ENCODE results near the gene TJP2. TPM values are rescaled to one million over a fixed set of nuclear protein-coding genes. Genes with fewer than 3 reads are reported as not detected.

TJP2 gene
- polyA plus RNA-seq, 1 donor: 163 TPM

- H3K27ac ChIP-seq (ENCODE audit: low read length): no peak overlapping the region
- no peaks in the 10 kb centered on the region for H3K27me3 ChIP-seq (ENCODE audit: control insufficient read depth, insufficient read depth, low read length)
- peak in 1 of 2 donors; percentile 44 for DNase-seq
- peak overlapping the region; percentile 46 for H3K4me3 ChIP-seq (ENCODE audit: low read length)
- H3K9me3 ChIP-seq (ENCODE audit: control insufficient read depth, low read depth, low read length): no peaks in the 10 kb centered on the region
- H3K36me3 ChIP-seq (ENCODE audit: control insufficient read depth, insufficient read depth, low read length): no peaks in the 10 kb centered on the region
- WGBS (ENCODE audit: insufficient coverage, low lambda C conversion rate): 100% methylated on average over 2 of the region's 21 CpGs
- H3K4me1 ChIP-seq (ENCODE audit: control insufficient read depth, insufficient read depth, low read length): peaks cover 21% of the 10 kb centered on the region
Observed at GRCh38 chr9:69174616-69175463, 763 bp downstream of the TJP2 start.

- Histone ChIP-seq H3K9me3 (ENCODE audit: control insufficient read depth, low read depth, low read length) (no peaks in the 10 kb centered on the region), H3K4me3 (ENCODE audit: low read length) (no peak overlapping the region), H3K4me1 (ENCODE audit: control insufficient read depth, insufficient read depth, low read length) (peaks cover 26% of the 10 kb centered on the region), H3K36me3 (ENCODE audit: control insufficient read depth, insufficient read depth, low read length) (no peaks in the 10 kb centered on the region), H3K27ac (ENCODE audit: low read length) (no peak overlapping the region), H3K27me3 (ENCODE audit: control insufficient read depth, insufficient read depth, low read length) (no peaks in the 10 kb centered on the region)
- DNase-seq: no peak
- no CpG with 5 or more reads among the region's 8 CpGs for WGBS (ENCODE audit: insufficient coverage, low lambda C conversion rate)
Observed at GRCh38 chr9:69175486-69175885, 1.4 kb downstream of the TJP2 start.

- H3K27ac ChIP-seq (ENCODE audit: low read length): no peak overlapping the region
Observed at GRCh38 chr9:69176471-69177171, 2.5 kb downstream of the TJP2 start.

DNA sequence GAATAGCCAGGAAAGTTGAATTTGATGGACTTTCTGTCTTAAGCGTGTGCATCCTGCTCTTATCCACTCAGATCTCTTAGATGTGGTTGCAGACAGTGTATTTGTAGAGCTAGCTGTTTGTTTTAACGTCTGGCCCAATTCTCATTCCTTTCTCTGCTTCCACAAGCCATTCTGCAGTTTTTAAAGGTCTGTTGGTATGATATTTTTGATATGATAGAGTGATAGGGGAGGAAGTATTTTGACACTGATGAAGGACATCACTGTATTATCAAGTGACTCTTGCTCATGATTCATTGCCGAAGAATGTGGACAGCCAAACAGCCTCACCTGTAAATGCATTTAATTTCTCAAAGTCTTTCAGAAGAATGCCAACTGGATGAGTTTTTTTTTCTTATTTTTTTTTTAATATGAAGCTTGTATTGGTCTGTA, 4.5 kb downstream of the TJP2 start:
- WGBS (ENCODE audit: insufficient coverage, low lambda C conversion rate): no CpG with 5 or more reads among the region's 3 CpGs
- DNase-seq: no peak
- Histone ChIP-seq H3K27ac (ENCODE audit: low read length) (peak overlapping the region; percentile 18), H3K36me3 (ENCODE audit: control insufficient read depth, insufficient read depth, low read length) (peaks cover 9% of the 10 kb centered on the region), H3K9me3 (ENCODE audit: control insufficient read depth, low read depth, low read length) (no peaks in the 10 kb centered on the region), H3K27me3 (ENCODE audit: control insufficient read depth, insufficient read depth, low read length) (no peaks in the 10 kb centered on the region), H3K4me1 (ENCODE audit: control insufficient read depth, insufficient read depth, low read length) (peaks cover 22% of the 10 kb centered on the region), H3K4me3 (ENCODE audit: low read length) (no peak overlapping the region)

More at GRCh38 chr9:69176471-69177171, 2.5 kb downstream of the TJP2 start:
- no peak overlapping the region for H3K4me3 ChIP-seq (ENCODE audit: low read length)
- DNase-seq: no peak
- H3K36me3 ChIP-seq (ENCODE audit: control insufficient read depth, insufficient read depth, low read length): no peaks in the 10 kb centered on the region
- WGBS (ENCODE audit: insufficient coverage, low lambda C conversion rate): 40% methylated on average over 1 of the region's 9 CpGs
- H3K4me1 ChIP-seq (ENCODE audit: control insufficient read depth, insufficient read depth, low read length): peaks cover 26% of the 10 kb centered on the region
- no peaks in the 10 kb centered on the region for H3K27me3 ChIP-seq (ENCODE audit: control insufficient read depth, insufficient read depth, low read length)
- no peaks in the 10 kb centered on the region for H3K9me3 ChIP-seq (ENCODE audit: control insufficient read depth, low read depth, low read length)

- Histone ChIP-seq H3K27me3 (ENCODE audit: control insufficient read depth, insufficient read depth, low read length) (no peaks in the 10 kb centered on the region), H3K9me3 (ENCODE audit: control insufficient read depth, low read depth, low read length) (no peaks in the 10 kb centered on the region), H3K4me3 (ENCODE audit: low read length) (no peak overlapping the region), H3K27ac (ENCODE audit: low read length) (peak overlapping the region; percentile 18), H3K36me3 (ENCODE audit: control insufficient read depth, insufficient read depth, low read length) (peaks cover 9% of the 10 kb centered on the region), H3K4me1 (ENCODE audit: control insufficient read depth, insufficient read depth, low read length) (peaks cover 22% of the 10 kb centered on the region)
- DNase-seq: peak in 1 of 2 donors; percentile 39
- WGBS (ENCODE audit: insufficient coverage, low lambda C conversion rate): no CpG with 5 or more reads among the region's 2 CpGs
Observed at GRCh38 chr9:69179037-69179436, 5.0 kb downstream of the TJP2 start.

GRCh38 chr9:69180200-69180599, 6.1 kb downstream of the TJP2 start:
- H3K36me3 ChIP-seq (ENCODE audit: control insufficient read depth, insufficient read depth, low read length): peaks cover 11% of the 10 kb centered on the region
- no peak for DNase-seq
- H3K27ac ChIP-seq (ENCODE audit: low read length): no peak overlapping the region
- no peaks in the 10 kb centered on the region for H3K9me3 ChIP-seq (ENCODE audit: control insufficient read depth, low read depth, low read length)
- whole genome bisulfite sequencing (ENCODE audit: insufficient coverage, low lambda C conversion rate): 83% methylated on average over 2 of the region's 3 CpGs
- no peak overlapping the region for H3K4me3 ChIP-seq (ENCODE audit: low read length)
- peaks cover 22% of the 10 kb centered on the region for H3K4me1 ChIP-seq (ENCODE audit: control insufficient read depth, insufficient read depth, low read length)
- no peaks in the 10 kb centered on the region for H3K27me3 ChIP-seq (ENCODE audit: control insufficient read depth, insufficient read depth, low read length)

DNA sequence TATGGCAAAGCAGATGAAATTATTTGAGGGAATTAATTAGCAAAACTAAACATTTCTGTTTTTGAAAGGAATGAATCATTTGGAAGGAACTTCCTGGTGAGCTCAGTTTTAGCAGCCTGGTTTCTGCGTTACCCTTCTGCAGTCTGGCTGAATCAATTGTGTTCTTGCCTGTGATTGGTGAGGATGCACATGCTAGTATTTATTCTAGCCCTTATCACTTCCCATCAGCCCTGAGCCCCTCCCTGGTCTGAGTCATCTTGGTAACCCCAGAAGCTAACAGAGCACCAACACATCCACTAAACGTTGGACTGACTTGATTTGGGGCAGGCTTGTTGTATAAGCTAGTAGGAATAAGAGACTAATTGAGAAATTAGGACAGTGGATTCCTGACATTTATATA, 6.6 kb downstream of the TJP2 start:
- WGBS (ENCODE audit: insufficient coverage, low lambda C conversion rate): no CpG with 5 or more reads among the region's 2 CpGs
- peak in 1 of 2 donors; percentile 40 for DNase-seq
- Histone ChIP-seq H3K27ac (ENCODE audit: low read length) (no peak overlapping the region), H3K4me3 (ENCODE audit: low read length) (no peak overlapping the region), H3K4me1 (ENCODE audit: control insufficient read depth, insufficient read depth, low read length) (peaks cover 22% of the 10 kb centered on the region), H3K9me3 (ENCODE audit: control insufficient read depth, low read depth, low read length) (no peaks in the 10 kb centered on the region), H3K27me3 (ENCODE audit: control insufficient read depth, insufficient read depth, low read length) (no peaks in the 10 kb centered on the region), H3K36me3 (ENCODE audit: control insufficient read depth, insufficient read depth, low read length) (peaks cover 11% of the 10 kb centered on the region)

- 60% methylated on average over 1 of the region's 4 CpGs for WGBS (ENCODE audit: insufficient coverage, low lambda C conversion rate)
- H3K27ac ChIP-seq (ENCODE audit: low read length): no peak overlapping the region
- H3K9me3 ChIP-seq (ENCODE audit: control insufficient read depth, low read depth, low read length): no peaks in the 10 kb centered on the region
- H3K4me1 ChIP-seq (ENCODE audit: control insufficient read depth, insufficient read depth, low read length): peaks cover 19% of the 10 kb centered on the region
- no peak overlapping the region for H3K4me3 ChIP-seq (ENCODE audit: low read length)
- peaks cover 11% of the 10 kb centered on the region for H3K36me3 ChIP-seq (ENCODE audit: control insufficient read depth, insufficient read depth, low read length)
- DNase-seq: no peak
- H3K27me3 ChIP-seq (ENCODE audit: control insufficient read depth, insufficient read depth, low read length): no peaks in the 10 kb centered on the region
Observed at GRCh38 chr9:69181908-69182353, 7.9 kb downstream of the TJP2 start.

- no peak overlapping the region for H3K4me3 ChIP-seq (ENCODE audit: low read length)
- H3K27me3 ChIP-seq (ENCODE audit: control insufficient read depth, insufficient read depth, low read length): no peaks in the 10 kb centered on the region
- peaks cover 9% of the 10 kb centered on the region for H3K4me1 ChIP-seq (ENCODE audit: control insufficient read depth, insufficient read depth, low read length)
- peaks cover 13% of the 10 kb centered on the region for H3K36me3 ChIP-seq (ENCODE audit: control insufficient read depth, insufficient read depth, low read length)
- no peak overlapping the region for H3K27ac ChIP-seq (ENCODE audit: low read length)
- no peak for DNase-seq
- WGBS (ENCODE audit: insufficient coverage, low lambda C conversion rate): no CpG with 5 or more reads among the region's 5 CpGs
- no peaks in the 10 kb centered on the region for H3K9me3 ChIP-seq (ENCODE audit: control insufficient read depth, low read depth, low read length)
Observed at GRCh38 chr9:69184266-69184665, 10.2 kb downstream of the TJP2 start.

DNA sequence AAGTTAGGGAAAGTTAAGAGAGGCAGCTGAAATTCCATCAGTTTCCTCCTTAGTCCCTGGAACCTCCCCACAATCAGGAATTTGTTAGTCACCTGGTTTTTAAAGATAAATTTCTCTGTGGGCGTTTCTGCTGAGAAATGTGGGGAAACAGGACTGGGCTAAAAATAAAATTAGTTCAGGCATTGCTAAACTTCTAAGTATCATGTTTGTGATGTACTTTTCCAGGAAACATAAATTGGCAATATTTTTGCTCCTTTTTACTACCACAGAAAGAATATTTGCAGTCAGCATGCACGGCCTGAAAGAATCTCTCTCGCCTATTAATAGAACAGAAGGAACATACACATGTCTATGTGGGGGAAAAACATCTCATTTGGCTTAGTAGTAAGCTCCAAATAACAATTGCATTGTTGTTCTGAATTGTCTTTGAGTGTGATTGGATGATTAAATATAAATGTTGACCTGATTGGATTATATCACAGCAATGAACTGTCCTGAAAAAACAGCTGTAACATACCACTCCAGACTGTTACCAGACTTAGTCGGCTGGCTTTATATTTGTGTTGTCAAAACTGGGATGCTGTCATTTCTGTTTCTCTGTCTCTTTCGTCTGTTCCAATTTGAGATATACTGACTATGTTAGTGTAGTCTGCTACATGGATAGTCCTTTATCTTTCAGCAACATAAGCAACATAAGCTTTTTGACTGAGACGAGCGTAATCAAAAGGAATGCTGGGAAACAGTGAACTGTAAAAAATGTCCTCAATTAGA, 12.9 kb downstream of the TJP2 start:
- Histone ChIP-seq H3K27ac (ENCODE audit: low read length) (no peak overlapping the region), H3K4me1 (ENCODE audit: control insufficient read depth, insufficient read depth, low read length) (peaks cover 11% of the 10 kb centered on the region), H3K4me3 (ENCODE audit: low read length) (no peak overlapping the region), H3K9me3 (ENCODE audit: control insufficient read depth, low read depth, low read length) (no peaks in the 10 kb centered on the region), H3K36me3 (ENCODE audit: control insufficient read depth, insufficient read depth, low read length) (peaks cover 10% of the 10 kb centered on the region), H3K27me3 (ENCODE audit: control insufficient read depth, insufficient read depth, low read length) (no peaks in the 10 kb centered on the region)
- no peak for DNase-seq
- WGBS (ENCODE audit: insufficient coverage, low lambda C conversion rate): 72% methylated on average over 2 of the region's 7 CpGs

Data from large intestine (tissue), 3 donors.